Measurements from ENCODE around the gene KRT24. TPM values are rescaled to one million over a fixed set of nuclear protein-coding genes. Genes with fewer than 3 reads are reported as not detected.

KRT24 gene
- total RNA-seq, 4 donors from 2014 or later: 0.20 TPM; not detected in 3

DNA sequence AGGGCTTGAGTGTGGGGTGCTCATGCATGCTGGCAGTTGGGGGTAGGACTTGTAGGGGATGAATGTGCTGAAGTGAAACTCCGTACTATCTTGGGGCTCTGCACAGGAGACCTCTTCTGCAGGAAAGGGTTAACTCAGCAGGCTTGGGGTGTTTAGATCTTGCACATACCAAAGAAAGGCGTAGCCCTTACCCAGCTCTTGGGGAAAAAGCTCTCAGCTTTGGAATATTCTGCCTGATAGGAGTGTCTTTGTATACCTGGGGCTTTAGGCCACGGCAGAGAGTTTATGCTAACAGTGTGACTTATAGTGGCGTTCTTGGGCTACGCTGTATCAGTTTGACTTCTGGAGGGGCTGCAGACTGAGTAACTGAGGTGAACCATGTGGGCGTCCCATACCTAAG, 30.5 kb upstream of the KRT24 start:
- 81 to 83% methylated on average over 6 of the region's 6 CpGs for WGBS, 2 donors

DNA sequence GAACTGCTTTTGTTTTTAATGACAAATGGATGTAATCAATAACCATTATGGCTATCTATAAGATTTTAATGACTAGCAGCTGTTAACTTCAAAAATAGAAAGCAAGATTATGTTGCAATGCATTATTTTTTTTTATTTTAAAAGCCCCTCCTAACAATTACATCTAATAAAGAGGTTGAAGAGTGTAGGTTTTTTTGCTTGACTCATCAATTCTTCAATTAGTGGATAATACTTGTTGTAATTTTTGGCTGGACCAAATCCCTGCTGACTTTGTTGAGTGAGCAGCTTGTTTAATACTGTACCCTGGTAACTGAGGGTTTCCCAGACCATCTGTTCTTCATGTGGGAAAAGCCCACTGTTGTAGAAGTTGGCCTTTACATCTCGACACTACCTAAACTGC, 27.4 kb upstream of the KRT24 start:
- no peaks in the 10 kb centered on the region for H3K27me3 ChIP-seq
- no peaks in the 10 kb centered on the region for H3K9me3 ChIP-seq
- no peak for DNase-seq (ENCODE audit: low spot score in 2 of 2)
- TF ChIP-seq, protein P1, sequence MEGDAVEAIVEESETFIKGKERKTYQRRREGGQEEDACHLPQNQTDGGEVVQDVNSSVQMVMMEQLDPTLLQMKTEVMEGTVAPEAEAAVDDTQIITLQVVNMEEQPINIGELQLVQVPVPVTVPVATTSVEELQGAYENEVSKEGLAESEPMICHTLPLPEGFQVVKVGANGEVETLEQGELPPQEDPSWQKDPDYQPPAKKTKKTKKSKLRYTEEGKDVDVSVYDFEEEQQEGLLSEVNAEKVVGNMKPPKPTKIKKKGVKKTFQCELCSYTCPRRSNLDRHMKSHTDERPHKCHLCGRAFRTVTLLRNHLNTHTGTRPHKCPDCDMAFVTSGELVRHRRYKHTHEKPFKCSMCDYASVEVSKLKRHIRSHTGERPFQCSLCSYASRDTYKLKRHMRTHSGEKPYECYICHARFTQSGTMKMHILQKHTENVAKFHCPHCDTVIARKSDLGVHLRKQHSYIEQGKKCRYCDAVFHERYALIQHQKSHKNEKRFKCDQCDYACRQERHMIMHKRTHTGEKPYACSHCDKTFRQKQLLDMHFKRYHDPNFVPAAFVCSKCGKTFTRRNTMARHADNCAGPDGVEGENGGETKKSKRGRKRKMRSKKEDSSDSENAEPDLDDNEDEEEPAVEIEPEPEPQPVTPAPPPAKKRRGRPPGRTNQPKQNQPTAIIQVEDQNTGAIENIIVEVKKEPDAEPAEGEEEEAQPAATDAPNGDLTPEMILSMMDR (IDR thresholded peaks at IDR 0.05): no peak
- no peak for TF ChIP-seq POLR2A (IDR thresholded peaks at IDR 0.05)
- TF ChIP-seq EP300 (IDR thresholded peaks at IDR 0.05): no peak
- no peak overlapping the region for H3K27ac ChIP-seq
- peaks cover 0 to 5% (median 0%) of the 10 kb centered on the region in 4 donors for H3K4me1 ChIP-seq
- H3K4me3 ChIP-seq: no peak overlapping the region
- H3K36me3 ChIP-seq: no peaks in the 10 kb centered on the region
- 55 to 65% methylated on average over 1 of the region's 1 CpG for WGBS, 2 donors

More for the DNA sequence above, 30.5 kb upstream of the KRT24 start:
- Histone ChIP-seq H3K36me3 (no peaks in the 10 kb centered on the region), H3K9me3 (no peaks in the 10 kb centered on the region), H3K4me1 (no peaks in the 10 kb centered on the region), H3K4me3 (no peak overlapping the region), H3K27ac (no peak overlapping the region), H3K27me3 (no peaks in the 10 kb centered on the region)
- TF ChIP-seq, protein P1 (IDR thresholded peaks at IDR 0.05): no peak
- no peak for TF ChIP-seq POLR2A (IDR thresholded peaks at IDR 0.05)
- no peak for TF ChIP-seq EP300 (IDR thresholded peaks at IDR 0.05)
- DNase-seq (ENCODE audit: low spot score in 2 of 2): no peak

DNA sequence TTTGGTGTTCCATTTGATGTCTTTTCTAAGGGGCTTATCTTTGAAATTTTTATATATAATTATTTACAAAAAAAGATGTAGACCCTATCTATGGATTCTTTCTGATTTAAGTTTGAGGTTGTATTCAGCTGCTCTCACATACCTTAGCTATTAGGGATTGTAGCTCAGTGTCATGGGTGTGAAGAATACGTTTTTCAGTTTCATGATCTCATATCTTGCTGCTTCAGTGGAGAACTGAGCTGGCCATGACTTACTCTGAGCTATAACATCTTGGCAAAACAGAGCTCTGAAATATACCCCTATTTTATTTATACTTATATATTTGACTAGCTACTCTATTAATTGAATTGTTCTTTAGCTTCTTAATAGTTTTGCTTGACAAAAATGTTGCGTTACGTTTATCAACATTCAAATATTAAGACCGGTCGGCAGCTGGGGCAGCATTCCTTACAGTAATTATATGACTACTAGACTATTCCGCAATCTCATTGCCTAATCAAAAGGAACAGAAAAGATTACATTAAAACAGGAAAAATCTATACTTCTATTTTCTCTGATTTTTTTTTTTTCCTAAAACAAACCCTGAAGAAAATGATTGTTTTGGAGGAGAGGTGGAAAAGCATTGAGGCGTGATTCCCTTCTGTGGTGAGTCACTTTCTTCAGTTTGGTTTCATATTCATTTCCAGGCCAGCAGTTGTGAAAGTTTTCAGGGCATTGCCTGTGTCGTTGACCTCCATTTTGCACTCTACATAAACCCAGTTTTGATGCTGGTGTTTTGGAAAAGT, 24.1 kb upstream of the KRT24 start:
- Histone ChIP-seq H3K27ac (peak overlapping the region in 2 of 4 donors; percentile 33 to 69), H3K27me3 (no peaks in the 10 kb centered on the region), H3K36me3 (no peaks in the 10 kb centered on the region), H3K9me3 (no peaks in the 10 kb centered on the region), H3K4me1 (peaks cover 0 to 11% (median 0%) of the 10 kb centered on the region in 4 donors), H3K4me3 (no peak overlapping the region)
- TF ChIP-seq EP300 (IDR thresholded peaks at IDR 0.05): peak in 1 of 2 donors; percentile 71
- TF ChIP-seq, protein P1 (IDR thresholded peaks at IDR 0.05): no peak
- 54 to 58% methylated on average over 8 of the region's 8 CpGs for WGBS, 2 donors
- DNase-seq (ENCODE audit: low spot score in 2 of 2): peak in 1 of 2 donors; percentile 47

DNA sequence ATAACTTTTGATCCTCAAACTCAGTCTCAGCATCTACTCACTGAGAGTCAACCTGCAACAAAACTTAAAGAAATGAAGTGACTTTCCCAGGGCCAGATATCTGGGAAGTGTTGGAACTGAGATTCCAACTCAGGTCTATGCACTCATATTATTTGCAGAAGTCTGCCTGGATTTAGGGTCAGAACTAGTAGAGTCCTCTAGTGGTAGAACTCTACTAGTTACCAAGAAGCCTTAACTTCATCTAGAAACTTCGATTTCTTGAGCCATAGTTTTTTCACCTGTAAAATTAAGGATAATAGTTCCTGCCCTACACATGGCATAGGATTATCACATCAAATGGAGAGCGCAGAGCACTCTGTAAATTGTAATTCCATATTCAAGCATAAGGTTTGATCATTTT, 23.4 kb upstream of the KRT24 start:
- WGBS, 2 donors: 73 to 78% methylated on average over 2 of the region's 2 CpGs
- no peaks in the 10 kb centered on the region for H3K36me3 ChIP-seq
- H3K27me3 ChIP-seq: no peaks in the 10 kb centered on the region

DNA sequence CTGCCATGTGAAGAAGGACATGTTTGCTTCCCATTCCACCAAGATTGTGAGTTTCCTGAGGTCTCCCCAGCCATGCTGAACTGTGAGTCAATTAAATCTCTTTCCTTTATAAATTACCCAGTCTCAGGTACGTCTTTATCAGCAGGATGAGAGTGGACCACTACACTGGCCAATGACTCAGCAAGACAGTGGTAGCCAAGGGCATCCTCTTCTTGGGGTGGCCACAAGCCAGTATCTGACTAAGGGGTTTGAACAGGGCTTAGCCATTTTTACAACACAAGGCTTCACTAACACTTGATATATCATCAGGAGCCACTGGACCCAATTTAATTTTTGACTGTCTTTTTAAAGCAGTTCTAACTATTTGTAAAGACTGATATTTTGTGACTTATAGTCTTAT, 21.1 kb upstream of the KRT24 start:
- Histone ChIP-seq H3K4me1 (peaks cover 0 to 24% (median 0%) of the 10 kb centered on the region in 4 donors), H3K27me3 (no peaks in the 10 kb centered on the region), H3K36me3 (no peaks in the 10 kb centered on the region), H3K27ac (no peak overlapping the region), H3K4me3 (no peak overlapping the region), H3K9me3 (no peaks in the 10 kb centered on the region)
- DNase-seq (ENCODE audit: low spot score in 2 of 2): no peak
- 80 to 82% methylated on average over 1 of the region's 1 CpG for WGBS, 2 donors
- TF ChIP-seq EP300 (IDR thresholded peaks at IDR 0.05) (no peak), POLR2A (IDR thresholded peaks at IDR 0.05) (no peak)

More for the DNA sequence above, 23.4 kb upstream of the KRT24 start:
- H3K4me1 ChIP-seq: peaks cover 0 to 18% (median 0%) of the 10 kb centered on the region in 4 donors
- H3K4me3 ChIP-seq: no peak overlapping the region
- H3K27ac ChIP-seq: no peak overlapping the region
- TF ChIP-seq, protein P1 (IDR thresholded peaks at IDR 0.05): peak in 1 of 5 experiments; percentile 22
- no peak for TF ChIP-seq EP300 (IDR thresholded peaks at IDR 0.05)
- no peak for DNase-seq (ENCODE audit: low spot score in 2 of 2)
- no peaks in the 10 kb centered on the region for H3K9me3 ChIP-seq
